HEK293 (cell line): Measurements from ENCODE around the gene SLC52A3.

Experiments
- CTCF ChIA-PET: fragments of 350-600 bp; formaldehyde crosslinking; extraction: SDS; loops from one replicate; lab custom pipeline; 2021; ENCODE audit warnings: antibody characterized with exemption; lab: Yijun Ruan, JAX
- POLR2A ChIA-PET: fragments of 300-600 bp; formaldehyde crosslinking; extraction: SDS; loops from one replicate; lab custom pipeline; 2020; ENCODE audit warnings: antibody characterized with exemption, inconsistent platforms; lab: Yijun Ruan, JAX
- H3K27ac ChIP-seq: fragments of 200-500 bp; sonication (Bioruptor generic); 2 replicates; pipeline ENCODE4 v1.5.1; 2014; ENCODE audit warnings: low read depth, low read length, control low read depth, inconsistent platforms; ENCODE audit errors: extremely low read depth
- H3K36me3 ChIP-seq, 2 experiments: fragments of 200-500 bp in 1 of 2; sonication (Bioruptor generic) in 1 of 2; 1 replicate in 1 of 2; 2 replicates in 1 of 2; pipeline ENCODE4 v1.5.1; 2014 to 2017; ENCODE audit warnings: inconsistent platforms in 2 of 2, low read length in 2 of 2; ENCODE audit not compliant: control insufficient read depth in 2 of 2, insufficient read depth in 1 of 2
- H3K4me1 ChIP-seq: fragments of 200-500 bp; sonication (Bioruptor generic); 2 replicates; pipeline ENCODE4 v1.5.1; 2014; ENCODE audit warnings: mild to moderate bottlenecking, low read length, inconsistent platforms; ENCODE audit not compliant: control insufficient read depth, insufficient read depth
- H3K4me3 ChIP-seq: 2 replicates; pipeline ENCODE4 v1.5.1; 2011; ENCODE audit warnings: low read depth, mild to moderate bottlenecking, control low read depth, low read length, moderate library complexity
- H3K9me3 ChIP-seq: fragments of 200-500 bp; sonication (Bioruptor generic); 2 replicates; pipeline ENCODE4 v1.5.1; 2014; ENCODE audit warnings: low read depth, low read length, inconsistent platforms; ENCODE audit not compliant: control insufficient read depth, insufficient read depth
- ATF2 ChIP-seq: fragments of 450-650 bp; formaldehyde crosslinking; IDR thresholded peaks from 2 replicates; pipeline ENCODE4 v1.5.1; 2016; ENCODE audit warnings: missing biosample characterization, missing genetic modification characterization, low read depth
- BCL6B ChIP-seq: fragments of 450-650 bp; formaldehyde crosslinking; IDR thresholded peaks from 2 replicates; pipeline ENCODE4 v1.5.1; 2017; ENCODE audit warnings: missing biosample characterization, missing genetic modification characterization
- HOXC10 ChIP-seq: sonication (generic); formaldehyde crosslinking; IDR thresholded peaks from 2 replicates; pipeline ENCODE4 v1.8.1; 2023; ENCODE audit warnings: mild to moderate bottlenecking, missing genetic modification reagents
- MEIS1 ChIP-seq: sonication (generic); formaldehyde crosslinking; IDR thresholded peaks from 2 replicates; pipeline ENCODE4 v1.8.1; 2022; ENCODE audit warnings: missing genetic modification reagents, mild to moderate bottlenecking, borderline replicate concordance
- PBX3 ChIP-seq: sonication (generic); formaldehyde crosslinking; IDR thresholded peaks from 2 replicates; pipeline ENCODE4 v1.8.1; 2022; ENCODE audit warnings: mild to moderate bottlenecking, moderate library complexity, missing genetic modification reagents
- SP7 ChIP-seq: fragments of 450-650 bp; formaldehyde crosslinking; IDR thresholded peaks from 2 replicates; pipeline ENCODE4 v1.5.1; 2016; ENCODE audit warnings: missing biosample characterization, missing genetic modification characterization
- ZNF10 ChIP-seq: fragments of 450-650 bp; formaldehyde crosslinking; IDR thresholded peaks from 2 replicates; pipeline ENCODE4 v1.5.1; 2017; ENCODE audit warnings: missing biosample characterization, missing genetic modification characterization
- ZNF2 ChIP-seq: fragments of 450-650 bp; formaldehyde crosslinking; IDR thresholded peaks from 2 replicates; pipeline ENCODE4 v1.5.1; 2016; ENCODE audit warnings: missing biosample characterization, missing genetic modification characterization
- ZNF24 ChIP-seq: fragments of 450-650 bp; formaldehyde crosslinking; IDR thresholded peaks from 2 replicates; pipeline ENCODE4 v1.5.1; 2016; ENCODE audit warnings: missing biosample characterization, missing genetic modification characterization
- ZNF433 ChIP-seq: fragments of 450-650 bp; formaldehyde crosslinking; IDR thresholded peaks from 2 replicates; pipeline ENCODE4 v1.5.1; 2016; ENCODE audit warnings: missing biosample characterization, missing genetic modification characterization, low read depth
- ZNF488 ChIP-seq: fragments of 450-650 bp; formaldehyde crosslinking; IDR thresholded peaks from 2 replicates; pipeline ENCODE4 v1.5.1; 2016; ENCODE audit warnings: missing biosample characterization, missing genetic modification characterization
- ZNF521 ChIP-seq: fragments of 450-650 bp; formaldehyde crosslinking; IDR thresholded peaks from 2 replicates; pipeline ENCODE4 v1.5.1; 2017; ENCODE audit warnings: missing biosample characterization, mild to moderate bottlenecking, missing genetic modification characterization
- ZNF548 ChIP-seq: fragments of 450-650 bp; formaldehyde crosslinking; IDR thresholded peaks from 2 replicates; pipeline ENCODE4 v1.5.1; 2016; ENCODE audit warnings: missing biosample characterization, missing genetic modification characterization
- ZNF585B ChIP-seq: fragments of 450-650 bp; formaldehyde crosslinking; IDR thresholded peaks from 2 replicates; pipeline ENCODE4 v1.5.1; 2016; ENCODE audit warnings: missing biosample characterization, missing genetic modification characterization
- ZNF776 ChIP-seq: fragments of 450-650 bp; formaldehyde crosslinking; IDR thresholded peaks from 2 replicates; pipeline ENCODE4 v1.5.0; 2017; ENCODE audit warnings: missing biosample characterization, missing genetic modification characterization, borderline replicate concordance
- ZNF777 ChIP-seq: fragments of 450-650 bp; formaldehyde crosslinking; IDR thresholded peaks from 2 replicates; pipeline ENCODE4 v1.5.1; 2017; ENCODE audit warnings: missing biosample characterization, missing genetic modification characterization, borderline replicate concordance
- ZXDB ChIP-seq: fragments of 450-650 bp; formaldehyde crosslinking; IDR thresholded peaks from 2 replicates; pipeline ENCODE4 v1.5.1; 2016; ENCODE audit warnings: missing biosample characterization, missing genetic modification characterization
- TF ChIP-seq, protein P1 (sequence below): fragments of 450-650 bp; formaldehyde crosslinking; IDR thresholded peaks from 2 replicates; pipeline ENCODE4 v1.5.1; 2016; ENCODE audit warnings: missing biosample characterization, missing genetic modification characterization
- TF ChIP-seq, protein P2 (sequence below): fragments of 450-650 bp; formaldehyde crosslinking; IDR thresholded peaks from 2 replicates; pipeline ENCODE4 v1.5.1; 2016; ENCODE audit warnings: missing biosample characterization, missing genetic modification characterization

SLC52A3 gene

DNA sequence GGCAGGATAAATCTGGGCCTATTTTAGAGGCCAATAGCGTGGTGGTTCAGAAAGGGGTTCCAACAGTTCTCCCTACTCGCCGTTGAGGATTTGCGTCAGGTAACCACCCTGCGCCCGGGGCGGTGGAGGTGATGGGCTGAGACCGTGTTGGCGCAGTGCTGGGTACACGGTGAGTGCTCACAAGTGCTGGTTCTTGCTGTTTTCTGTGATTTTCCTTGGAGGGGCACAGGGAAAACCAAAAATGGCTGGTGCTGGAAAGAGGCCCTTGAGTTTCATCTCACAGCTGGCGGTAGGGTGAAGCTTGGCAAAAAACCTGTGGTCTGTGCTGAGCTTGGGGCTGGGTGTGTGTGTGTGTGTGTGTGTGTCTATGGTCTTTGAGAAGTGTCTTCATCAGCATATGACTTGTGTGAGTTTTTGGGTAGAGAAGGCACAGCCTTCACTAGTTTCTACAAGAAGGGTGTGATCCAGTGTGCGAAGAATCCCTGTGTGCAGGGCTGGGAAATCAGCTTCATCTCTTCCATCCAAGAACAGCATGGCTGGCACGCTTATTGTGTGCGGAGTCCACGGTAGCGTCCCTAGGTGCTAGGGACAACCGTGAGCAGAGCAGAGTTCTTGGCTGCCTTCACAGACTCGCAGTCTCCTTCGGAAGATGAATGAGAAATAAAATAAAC, 57.4 kb downstream of the SLC52A3 start:
- ChIA-PET CTCF (interaction anchor here (0.5 to 0.8 kb wide), 2 partner anchors 44 to 706 kb away, joined by 3 read pairs; no protein-coding TSS in a partner anchor), POLR2A (no interaction called here)
- Histone ChIP-seq H3K36me3 (no peaks in the 10 kb centered on the region), H3K27ac (no peak overlapping the region), H3K4me1 (no peaks in the 10 kb centered on the region), H3K4me3 (no peak overlapping the region), H3K9me3 (no peaks in the 10 kb centered on the region)
- no peak for TF ChIP-seq ZNF776
- no peak for TF ChIP-seq ZNF10
- TF ChIP-seq ZNF433 (tag by site-specific recombination): no peak
- no peak for TF ChIP-seq ZNF488 (tag by site-specific recombination)
- TF ChIP-seq, protein P1, sequence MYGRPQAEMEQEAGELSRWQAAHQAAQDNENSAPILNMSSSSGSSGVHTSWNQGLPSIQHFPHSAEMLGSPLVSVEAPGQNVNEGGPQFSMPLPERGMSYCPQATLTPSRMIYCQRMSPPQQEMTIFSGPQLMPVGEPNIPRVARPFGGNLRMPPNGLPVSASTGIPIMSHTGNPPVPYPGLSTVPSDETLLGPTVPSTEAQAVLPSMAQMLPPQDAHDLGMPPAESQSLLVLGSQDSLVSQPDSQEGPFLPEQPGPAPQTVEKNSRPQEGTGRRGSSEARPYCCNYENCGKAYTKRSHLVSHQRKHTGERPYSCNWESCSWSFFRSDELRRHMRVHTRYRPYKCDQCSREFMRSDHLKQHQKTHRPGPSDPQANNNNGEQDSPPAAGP (tag by site-specific recombination): no peak
- TF ChIP-seq BCL6B (tag by site-specific recombination): no peak
- no peak for TF ChIP-seq ZNF548 (tag by site-specific recombination)
- no peak for TF ChIP-seq SP7 (tag by site-specific recombination)
- TF ChIP-seq, protein P2, sequence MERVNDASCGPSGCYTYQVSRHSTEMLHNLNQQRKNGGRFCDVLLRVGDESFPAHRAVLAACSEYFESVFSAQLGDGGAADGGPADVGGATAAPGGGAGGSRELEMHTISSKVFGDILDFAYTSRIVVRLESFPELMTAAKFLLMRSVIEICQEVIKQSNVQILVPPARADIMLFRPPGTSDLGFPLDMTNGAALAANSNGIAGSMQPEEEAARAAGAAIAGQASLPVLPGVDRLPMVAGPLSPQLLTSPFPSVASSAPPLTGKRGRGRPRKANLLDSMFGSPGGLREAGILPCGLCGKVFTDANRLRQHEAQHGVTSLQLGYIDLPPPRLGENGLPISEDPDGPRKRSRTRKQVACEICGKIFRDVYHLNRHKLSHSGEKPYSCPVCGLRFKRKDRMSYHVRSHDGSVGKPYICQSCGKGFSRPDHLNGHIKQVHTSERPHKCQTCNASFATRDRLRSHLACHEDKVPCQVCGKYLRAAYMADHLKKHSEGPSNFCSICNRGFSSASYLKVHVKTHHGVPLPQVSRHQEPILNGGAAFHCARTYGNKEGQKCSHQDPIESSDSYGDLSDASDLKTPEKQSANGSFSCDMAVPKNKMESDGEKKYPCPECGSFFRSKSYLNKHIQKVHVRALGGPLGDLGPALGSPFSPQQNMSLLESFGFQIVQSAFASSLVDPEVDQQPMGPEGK: no peak
- no peak for TF ChIP-seq ATF2 (tag by site-specific recombination)
- TF ChIP-seq PBX3 (CRISPR knock-in tag): no peak
- TF ChIP-seq ZNF521 (tag by site-specific recombination): no peak
- TF ChIP-seq ZNF24 (tag by site-specific recombination): no peak
- no peak for TF ChIP-seq ZNF2 (tag by site-specific recombination)
- no peak for TF ChIP-seq ZNF777 (tag by site-specific recombination)
- no peak for TF ChIP-seq ZXDB
- TF ChIP-seq ZNF585B (tag by site-specific recombination): no peak
- no peak for TF ChIP-seq MEIS1 (CRISPR knock-in tag)
- TF ChIP-seq HOXC10 (CRISPR knock-in tag): no peak
- TF ChIP-seq, all 188 proteins: peak for 0
